HFFc6 (cell line): ENCODE measurements around the gene CYLD. TPM values are rescaled to one million over a fixed set of nuclear protein-coding genes. Genes with fewer than 3 reads are reported as not detected.

ENCODE experiments used
- DNase-seq: peaks from one replicate; pipeline ENCODE4 v3.0.0-alpha.2; 2018
- H3K27ac Mint-ChIP-seq: 2 replicates; pipeline ENCODE4 v1.8.0; 2020; ENCODE audit warnings: mild to moderate bottlenecking, mixed read lengths
- H3K27me3 Mint-ChIP-seq: 2 replicates; pipeline ENCODE4 v1.8.0; 2021; ENCODE audit warnings: mild to moderate bottlenecking, moderate library complexity, mixed read lengths; ENCODE audit not compliant: insufficient read depth
- H3K36me3 Mint-ChIP-seq: 2 replicates; pipeline ENCODE4 v1.8.0; 2021; ENCODE audit warnings: low read depth, mixed read lengths
- H3K4me1 Mint-ChIP-seq: 2 replicates; pipeline ENCODE4 v1.8.0; 2020; ENCODE audit warnings: low read depth, mixed read lengths
- H3K4me3 Mint-ChIP-seq: 2 replicates; pipeline ENCODE4 v1.8.0; 2020; ENCODE audit warnings: mild to moderate bottlenecking, moderate library complexity, mixed read lengths
- H3K9me3 Mint-ChIP-seq: 2 replicates; pipeline ENCODE4 v1.8.0; 2020; ENCODE audit warnings: mild to moderate bottlenecking, mixed read lengths
- CTCF ChIP-seq: fragments of 200-600 bp; sonication (generic); IDR thresholded peaks from 2 replicates; pipeline ENCODE4 v1.5.0; 2021; ENCODE audit warnings: antibody characterized with exemption, mild to moderate bottlenecking
- total RNA-seq, 6 experiments: library from RNA; stranded (reverse); fragmentation: NEBNext Ultra II Directional; extraction: Animal tissue kit (Norgen Biotek cat#: 25700); gene quantifications; 2 replicates in 1 of 6; 3 replicates in 5 of 6; pipeline ENCODE4 v1.2.3, GENCODE V29; 2021

The CYLD gene
- total RNA-seq, 6 experiments from 2014 or later, result 39.4 to 52.7 (median 43.4) TPM

- Mint-ChIP-seq H3K4me3 (no peak overlapping the region), H3K4me1 (peaks cover 30% of the 10 kb centered on the region), H3K36me3 (peaks cover 24% of the 10 kb centered on the region), H3K9me3 (peaks cover 14% of the 10 kb centered on the region), H3K27ac (no peak overlapping the region), H3K27me3 (no peaks in the 10 kb centered on the region)
- TF ChIP-seq CTCF, result no peak
- DNase-seq, result no peak
These were observed 21.3 kb downstream of the CYLD start for GRCh38 chr16:50763211-50763610.

GRCh38 chr16:50765260-50765659 is 23.4 kb downstream of the CYLD start:
- no peak for DNase-seq
- Mint-ChIP-seq H3K4me1 (peaks cover 37% of the 10 kb centered on the region), H3K27ac (no peak overlapping the region), H3K4me3 (no peak overlapping the region), H3K27me3 (no peaks in the 10 kb centered on the region; the same call in 1 of the 2 replicates), H3K36me3 (peaks cover 37% of the 10 kb centered on the region), H3K9me3 (peaks cover 14% of the 10 kb centered on the region)
- no peak for TF ChIP-seq CTCF

- Mint-ChIP-seq H3K27me3 (no peaks in the 10 kb centered on the region; the same call in 1 of the 2 replicates), H3K4me1 (peaks cover 40% of the 10 kb centered on the region), H3K36me3 (peaks cover 38% of the 10 kb centered on the region), H3K27ac (no peak overlapping the region), H3K9me3 (peaks cover 14% of the 10 kb centered on the region), H3K4me3 (no peak overlapping the region)
- no peak for TF ChIP-seq CTCF
- no peak for DNase-seq
These were observed 24.0 kb downstream of the CYLD start for GRCh38 chr16:50765861-50766260.

DNA sequence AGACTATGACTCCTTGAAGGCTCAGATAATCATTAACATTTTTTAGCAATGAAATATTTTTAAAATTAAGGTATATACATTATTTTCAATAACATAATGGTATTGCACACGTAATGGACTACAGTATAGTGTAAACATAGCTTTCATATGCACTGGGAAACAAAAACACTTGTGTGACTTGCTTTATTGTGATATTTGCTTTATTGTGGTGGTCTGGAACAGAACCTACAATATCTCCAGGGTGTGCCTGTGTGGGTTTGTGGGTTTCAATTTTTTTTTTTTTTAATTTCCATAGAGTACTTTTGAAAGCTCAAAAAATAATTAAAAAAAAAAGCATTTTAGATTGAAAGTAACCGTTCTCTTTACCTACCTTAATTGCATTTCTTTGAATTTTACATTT is 25.3 kb downstream of the CYLD start:
- peaks cover 44% of the 10 kb centered on the region for H3K36me3 Mint-ChIP-seq
- no peak for DNase-seq

DNA sequence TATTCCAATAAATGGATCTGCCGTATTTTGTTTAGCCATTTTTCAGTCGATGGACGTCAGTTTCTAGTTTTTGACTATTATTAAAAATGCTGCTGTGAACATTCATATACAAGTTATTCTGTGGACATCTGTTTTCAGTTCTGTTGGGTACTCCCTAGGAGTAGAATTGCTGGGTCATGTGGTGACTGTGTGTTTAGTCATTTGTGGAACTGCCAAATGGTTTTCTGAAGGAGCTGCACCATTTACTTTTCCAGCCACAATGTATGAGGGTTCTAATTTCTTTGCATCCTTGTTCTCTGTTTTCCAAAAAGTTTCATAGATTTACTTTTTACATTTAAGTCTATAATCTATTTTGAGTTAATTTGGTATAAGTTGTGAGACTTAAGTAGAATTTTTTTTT is 29.5 kb downstream of the CYLD start:
- peaks cover 4% of the 10 kb centered on the region for H3K9me3 Mint-ChIP-seq
- H3K27ac Mint-ChIP-seq, result peak overlapping the region; percentile 86
- peak; percentile 78 for DNase-seq
- peak overlapping the region; percentile 37; the same call in 1 of the 2 replicates for H3K4me3 Mint-ChIP-seq
- H3K27me3 Mint-ChIP-seq, result no peaks in the 10 kb centered on the region; the same call in 1 of the 2 replicates
- peaks cover 44% of the 10 kb centered on the region for H3K36me3 Mint-ChIP-seq
- H3K4me1 Mint-ChIP-seq, result peaks cover 25% of the 10 kb centered on the region
- TF ChIP-seq CTCF, result no peak

More for the DNA sequence above, 25.3 kb downstream of the CYLD start:
- Mint-ChIP-seq H3K27ac (no peak overlapping the region), H3K4me3 (no peak overlapping the region), H3K9me3 (peaks cover 14% of the 10 kb centered on the region), H3K27me3 (no peaks in the 10 kb centered on the region; the same call in 1 of the 2 replicates), H3K4me1 (peaks cover 49% of the 10 kb centered on the region)
- TF ChIP-seq CTCF, result no peak

DNA sequence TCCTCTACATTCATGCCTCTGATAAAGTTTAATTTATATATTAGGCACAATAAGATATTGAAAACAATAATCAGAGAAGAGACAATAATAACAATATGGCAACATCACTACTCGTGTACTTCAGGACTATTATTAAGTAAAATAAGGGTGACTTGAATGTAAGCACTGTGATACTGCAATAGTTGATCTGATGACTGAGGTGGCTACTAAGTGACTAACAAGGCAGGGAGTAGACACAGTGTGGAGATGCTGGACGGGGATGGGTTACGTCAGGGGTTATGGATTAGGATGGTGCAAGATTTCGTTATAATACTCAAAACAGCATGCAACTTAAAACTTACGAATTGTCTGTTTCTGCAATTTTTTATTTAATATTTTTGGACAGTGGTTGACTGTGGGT is 32.5 kb downstream of the CYLD start:
- peaks cover 35% of the 10 kb centered on the region for H3K4me1 Mint-ChIP-seq
- no peaks in the 10 kb centered on the region; the same call in 1 of the 2 replicates for H3K27me3 Mint-ChIP-seq
- H3K27ac Mint-ChIP-seq, result no peak overlapping the region
- no peaks in the 10 kb centered on the region for H3K9me3 Mint-ChIP-seq
- peaks cover 37% of the 10 kb centered on the region for H3K36me3 Mint-ChIP-seq
- no peak for DNase-seq
- no peak for TF ChIP-seq CTCF
- H3K4me3 Mint-ChIP-seq, result no peak overlapping the region
